T-helper 2 cell (primary cell): Measurements from ENCODE around the gene ATP6V1C2.
A peak's percentile ranks its signal among the peaks of the same experiment; 100 is the strongest.
"Not testable (repeated sequence)": the region's sequence is repeated elsewhere in the genome, so short reads cannot be mapped to it uniquely, and the experiment has no call there.

ENCODE experiments used
- DNase-seq, 5 experiments: peaks; one replicate each; pipeline versions ENCODE4 v3.0.0 to v3.0.0-alpha.2; 2012 to 2022

ATP6V1C2 gene

DNA sequence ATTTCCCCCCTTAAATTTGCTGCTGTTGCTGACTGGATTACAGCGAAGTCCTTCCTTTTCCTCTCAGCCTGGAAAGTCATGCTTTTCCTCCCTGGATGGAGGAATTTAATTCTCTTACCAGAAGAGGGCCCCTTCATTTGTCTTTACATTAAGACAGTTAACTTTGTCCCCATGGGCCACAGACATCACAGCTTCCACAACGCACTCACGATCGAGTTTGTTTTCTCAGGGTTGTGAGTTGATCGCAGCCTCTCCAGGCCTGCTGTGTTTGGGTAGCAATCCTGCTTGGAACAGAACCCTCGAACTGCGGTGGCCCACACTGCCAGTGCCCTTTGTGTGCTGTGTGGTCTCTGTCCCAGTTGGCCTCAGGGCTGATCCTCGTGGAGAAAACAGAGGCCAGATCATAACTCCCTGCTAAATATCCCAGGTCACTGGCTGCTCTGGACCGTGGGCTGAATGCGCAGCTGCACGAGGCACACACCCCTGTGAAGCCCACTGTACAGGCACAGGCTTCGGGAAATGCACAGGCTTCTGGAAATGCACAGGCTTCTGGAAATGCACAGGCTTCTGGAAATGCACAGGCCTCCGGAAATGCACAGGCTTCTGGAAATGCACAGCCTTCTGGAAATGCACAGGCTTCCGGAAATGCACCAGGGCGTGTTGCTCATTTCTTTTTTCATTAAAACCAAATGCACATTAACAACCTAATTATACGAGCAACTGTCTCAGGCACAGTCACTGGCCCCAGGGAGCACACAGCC is 93.3 kb downstream of the ATP6V1C2 start:
- DNase-seq = no peak

DNA sequence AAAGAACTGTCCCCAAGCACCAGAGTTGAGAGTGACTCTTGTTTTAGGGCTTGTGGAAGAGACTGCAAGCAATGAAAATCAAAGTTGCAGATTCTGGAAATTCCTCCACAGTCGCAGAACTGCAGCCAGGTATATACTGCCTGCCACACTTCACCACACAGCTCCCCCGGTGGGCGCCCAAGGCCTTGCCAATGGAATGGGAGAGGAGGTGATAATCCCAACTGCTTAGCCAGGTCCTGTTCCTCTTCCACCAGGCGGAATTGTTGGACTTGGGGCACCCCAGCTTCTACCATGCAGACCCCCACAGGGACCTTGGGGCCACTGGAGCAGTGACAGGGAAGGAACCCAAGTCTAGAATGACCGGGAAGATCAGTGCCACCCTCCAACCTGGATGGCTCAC is 96.0 kb downstream of the ATP6V1C2 start:
- no peak for DNase-seq

GRCh38 chr2:10818305-10818704 is 96.9 kb downstream of the ATP6V1C2 start:
- not testable (repeated sequence) for DNase-seq

GRCh38 chr2:10818984-10819383 is 97.6 kb downstream of the ATP6V1C2 start:
- DNase-seq = no peak

DNA sequence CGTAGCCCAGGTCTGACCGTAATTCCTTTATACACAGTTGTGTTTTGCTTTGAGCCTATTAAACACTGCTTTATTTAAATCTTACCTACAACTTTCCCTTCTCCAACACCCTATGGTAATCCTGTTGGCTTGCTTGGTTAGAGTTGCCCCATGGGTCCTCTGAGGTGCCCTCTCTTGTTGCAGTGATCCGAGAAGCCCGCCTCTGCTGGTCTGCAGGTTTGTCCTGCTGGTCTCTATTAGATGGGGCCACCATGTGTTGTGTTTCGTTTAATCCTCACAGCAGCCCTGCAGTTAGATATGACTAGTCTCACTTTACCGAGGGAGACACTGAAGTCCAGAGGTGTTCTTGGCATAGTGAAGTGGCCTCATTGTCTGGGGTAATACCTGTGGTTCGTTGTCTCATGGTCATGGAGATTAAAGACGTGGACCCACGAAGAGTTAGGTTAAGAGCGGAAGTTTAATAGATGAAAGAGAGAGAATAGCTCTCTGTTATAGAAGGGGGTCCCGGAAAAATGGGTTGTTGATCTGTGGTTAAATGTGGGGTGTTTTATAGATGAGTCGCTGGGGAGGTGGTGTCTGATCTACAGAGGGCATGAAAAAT is 98.4 kb downstream of the ATP6V1C2 start:
- DNase-seq = no peak

DNA sequence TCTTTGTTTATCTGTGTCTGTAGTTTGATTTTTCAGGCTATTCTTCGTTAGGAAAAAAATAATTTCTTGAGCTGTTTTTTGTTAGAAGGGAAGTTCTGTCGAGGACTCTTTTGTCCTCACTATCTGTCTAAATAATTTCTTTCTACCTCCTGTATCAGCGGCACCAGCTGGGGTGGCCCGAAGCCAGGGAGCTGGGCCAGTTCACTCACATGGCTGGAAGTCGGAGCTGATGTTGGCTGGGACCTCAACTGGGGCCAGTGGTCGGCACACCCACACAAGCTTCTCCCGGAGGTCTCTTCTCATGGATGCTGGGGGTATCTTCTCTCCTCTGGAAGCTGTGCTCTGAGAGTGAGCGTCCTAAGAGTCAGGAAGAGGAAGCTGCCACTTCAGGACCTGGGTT is 99.1 kb downstream of the ATP6V1C2 start:
- DNase-seq = no peak

- no peak for DNase-seq
These were observed 99.7 kb downstream of the ATP6V1C2 start for GRCh38 chr2:10820978-10821695.

DNA sequence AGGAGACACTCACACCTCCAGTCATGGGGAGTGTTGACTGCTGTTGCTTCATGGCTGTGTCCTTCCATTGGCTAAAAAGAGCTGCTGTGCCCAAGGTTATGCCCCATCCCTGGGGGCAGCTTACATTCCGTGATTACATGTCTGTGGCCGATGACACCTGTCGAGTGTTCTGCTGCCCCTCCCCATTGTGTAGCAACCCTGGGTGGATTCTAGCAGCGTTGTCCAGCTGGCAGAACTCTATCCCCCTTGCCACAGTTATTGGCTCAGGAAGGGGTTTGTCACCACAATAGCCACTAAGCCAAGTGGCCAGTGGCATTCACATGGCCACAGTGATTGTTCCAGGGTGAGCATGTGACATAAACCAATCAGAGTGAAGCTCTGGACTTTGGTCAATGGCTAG is 102.8 kb downstream of the ATP6V1C2 start:
- DNase-seq = no peak

GRCh38 chr2:10826026-10826425 is 104.6 kb downstream of the ATP6V1C2 start:
- DNase-seq = no peak

- DNase-seq = no peak
These were observed 105.2 kb downstream of the ATP6V1C2 start for GRCh38 chr2:10826625-10827024.

DNA sequence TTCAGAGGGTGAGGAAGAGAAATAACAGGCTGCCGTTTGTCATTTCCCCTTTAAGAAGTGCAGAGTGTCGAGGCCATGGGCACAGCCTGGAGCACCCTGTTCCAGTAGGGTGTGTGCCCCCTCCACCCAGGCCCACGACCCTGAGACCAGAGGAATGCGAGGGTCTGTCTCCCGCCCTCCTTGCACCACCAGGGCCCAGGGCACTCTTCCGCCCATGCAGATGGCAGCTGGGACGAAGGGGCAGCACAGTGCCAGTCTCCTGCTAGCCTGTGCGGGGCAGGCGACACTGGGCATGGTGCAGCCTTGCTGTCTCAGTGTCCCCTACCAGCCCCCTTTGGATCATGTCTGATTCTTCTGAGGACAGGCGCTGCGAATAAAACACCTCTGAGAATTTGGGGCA is 106.9 kb downstream of the ATP6V1C2 start:
- no peak for DNase-seq

- DNase-seq = no peak
These were observed 107.9 kb downstream of the ATP6V1C2 start for GRCh38 chr2:10829299-10829698.

DNA sequence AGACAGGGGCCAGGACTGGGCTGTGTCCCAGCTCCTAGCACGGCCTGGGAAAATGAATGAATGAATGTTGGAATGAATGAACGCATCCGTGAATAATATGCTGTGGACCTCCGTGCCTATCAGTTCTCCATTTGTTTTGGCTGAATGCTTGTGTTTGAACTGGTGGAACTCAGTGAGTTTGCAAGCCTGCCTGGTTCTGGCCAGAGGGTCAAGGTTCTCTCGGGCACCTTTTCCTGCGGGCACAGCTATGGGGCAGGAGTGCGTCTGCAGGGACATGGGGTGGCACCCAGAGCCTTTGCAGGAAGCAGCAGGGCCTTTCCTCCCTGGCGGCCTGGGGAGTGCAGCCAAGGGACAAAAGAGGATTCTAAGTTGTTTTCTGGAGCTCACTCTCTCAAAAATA is 108.8 kb downstream of the ATP6V1C2 start:
- DNase-seq = no peak

DNA sequence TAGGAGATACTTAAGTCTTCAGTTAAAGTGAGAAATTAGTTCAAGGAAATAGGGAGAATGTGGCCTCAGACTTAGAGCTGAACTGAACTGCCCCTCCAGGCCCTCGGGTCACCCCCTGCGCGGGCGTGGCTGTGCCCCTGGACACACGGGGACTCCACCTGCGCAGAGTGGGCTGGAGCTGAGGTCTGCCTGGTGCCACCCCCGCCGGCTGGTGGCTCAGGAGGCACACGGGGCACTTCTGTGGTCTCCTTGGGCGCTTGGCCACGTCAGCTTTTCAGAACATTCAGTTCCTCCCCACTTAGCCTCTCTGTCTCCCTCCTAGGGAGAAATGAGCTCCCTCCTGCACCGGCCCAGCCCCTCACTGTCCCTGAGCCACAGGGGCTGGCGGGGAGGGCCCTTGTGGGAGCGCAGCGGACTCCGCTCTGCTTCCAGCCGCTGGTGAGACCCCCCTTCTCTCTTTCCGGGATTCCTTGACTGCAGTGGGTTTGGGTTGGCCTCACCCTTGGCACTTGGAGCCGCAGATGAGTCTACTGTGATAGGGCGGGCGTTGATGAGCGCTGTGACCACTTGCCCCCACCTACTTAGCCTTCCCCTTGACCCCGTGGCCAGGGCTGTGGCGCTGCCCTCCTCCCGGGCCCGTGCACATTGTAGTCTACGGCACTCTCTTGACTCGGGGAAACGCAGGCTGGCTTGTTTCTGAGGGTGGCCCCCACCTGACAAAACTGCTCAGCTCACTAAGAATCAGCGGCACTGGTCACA is 109.4 kb downstream of the ATP6V1C2 start:
- DNase-seq = no peak

DNA sequence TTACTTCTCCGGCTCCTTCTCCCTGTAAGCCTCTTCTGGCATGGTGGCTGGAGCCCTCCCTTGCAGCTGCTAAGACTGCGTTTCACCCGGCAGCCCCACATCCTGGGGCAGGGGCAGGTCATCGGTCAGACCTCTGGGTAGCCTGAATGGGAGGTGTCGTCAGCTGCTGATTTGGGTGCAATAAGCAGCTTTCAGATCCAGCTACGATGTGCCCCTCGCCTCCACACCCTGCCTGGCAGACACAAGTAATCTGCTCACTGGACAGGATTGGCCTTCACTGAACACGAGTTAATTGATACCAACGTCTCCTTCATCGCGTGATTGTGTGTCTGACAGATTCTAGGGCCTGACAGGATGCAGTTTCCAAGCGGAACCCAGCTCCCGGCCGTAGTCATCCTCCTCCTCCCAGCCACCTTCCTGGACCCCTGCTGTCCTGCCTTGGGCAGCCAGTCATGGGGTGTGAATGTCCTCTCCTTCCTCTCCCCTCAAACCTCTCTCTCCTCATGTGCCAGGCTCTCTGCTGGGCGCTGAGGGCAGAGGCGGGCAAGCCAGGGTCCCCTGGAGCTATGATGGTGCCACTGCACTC is 110.1 kb downstream of the ATP6V1C2 start:
- no peak for DNase-seq

DNA sequence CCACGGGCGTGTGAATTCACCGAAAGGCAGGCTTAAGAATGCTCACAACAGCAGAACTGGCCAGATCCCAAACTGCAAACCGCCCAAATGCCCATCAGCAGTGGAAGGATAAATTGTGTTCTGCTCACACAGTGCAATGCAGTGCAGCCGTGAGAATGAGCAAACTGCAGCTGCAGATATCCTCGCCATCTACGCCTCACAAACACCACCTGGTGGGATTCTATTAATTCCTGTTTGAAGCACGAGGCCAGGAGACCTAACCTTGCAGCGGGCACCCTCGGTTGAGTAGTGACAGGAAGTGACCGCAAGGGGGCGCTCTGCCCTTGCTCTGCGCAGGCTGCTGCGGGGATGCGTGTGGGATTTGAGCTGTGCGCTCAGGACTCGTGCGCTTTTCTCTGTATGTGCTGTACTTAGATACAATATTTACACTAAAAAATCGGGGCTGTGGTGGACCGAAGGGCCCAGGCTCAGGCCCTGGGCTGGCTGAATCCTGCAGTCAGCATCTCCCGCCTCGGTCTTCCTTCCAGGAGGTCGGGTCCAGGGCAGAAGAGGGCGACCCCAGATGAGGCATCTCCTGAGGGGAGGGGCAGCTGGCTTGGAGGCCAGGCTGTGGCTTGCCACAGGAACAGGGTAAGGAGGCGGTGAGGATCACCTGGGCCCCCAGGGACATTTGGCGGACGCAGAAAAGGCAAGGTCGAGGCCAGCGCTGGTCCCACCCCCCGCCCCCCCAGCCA is 110.9 kb downstream of the ATP6V1C2 start:
- DNase-seq = peak; percentile 60 to 84 (median 72)

GRCh38 chr2:10833021-10833420 is 111.6 kb downstream of the ATP6V1C2 start:
- DNase-seq = no peak

- no peak for DNase-seq
These were observed 112.7 kb downstream of the ATP6V1C2 start for GRCh38 chr2:10834068-10834655.
